Measurements from ENCODE around the gene LCN15.

LCN15 gene

GRCh38 chr9:136807281-136808074 lies 43.2 kb upstream of the LCN15 start, which contains the start of gene RABL6:
Gene RABL6 (plus strand): TSS chr9:136807948. CDS start chr9:136808197, 249 bp downstream.
- Histone ChIP-seq H3K4me3 (ENCODE audit: low read depth, low read length) (peak within 1 kb of the TSS; percentile 84), H3K36me3 (ENCODE audit: control insufficient read depth in 2 of 2, insufficient read depth in 1 of 2, low read length in 2 of 2) (peaks cover 11 to 31% of the 10 kb centered on the region in 2 experiments), H3K4me1 (ENCODE audit: control insufficient read depth, insufficient read depth, low read length) (peaks cover 7% of the 10 kb centered on the region; the same call in 1 of the 2 replicates), H3K9me3 (ENCODE audit: control insufficient read depth, insufficient read depth, low read depth, low read length) (no peaks in the 10 kb centered on the region), H3K27ac (ENCODE audit: extremely low read depth, low read depth, low read length) (peak within 1 kb of the TSS; percentile 96)
- CTCF ChIA-PET: interaction anchor here (0.5 to 2.6 kb wide), 5 partner anchors 15 to 465 kb away, joined by 3 to 18 read pairs (median 4); partner anchors contain the start of gene AJM1
- POLR2A ChIA-PET: interaction anchor here (0.6 to 3.3 kb wide), 9 partner anchors 10 to 79 kb away, joined by 3 to 15 read pairs (median 6); partner anchors contain the start of genes AJM1 and TRAF2
- TF ChIP-seq SP2 (tag by site-specific recombination; IDR thresholded peaks at IDR 0.05) (peak; percentile 59), ZSCAN16 (tag by site-specific recombination; IDR thresholded peaks at IDR 0.05) (no peak), ZNF175 (tag by site-specific recombination; IDR thresholded peaks at IDR 0.05) (no peak), ZFHX2 (tag by site-specific recombination; conservative IDR thresholded peaks at IDR 0.05) (peak; percentile 68), TCF7L2 (IDR thresholded peaks at IDR 0.05; ENCODE audit: borderline replicate concordance, low read depth, low read length) (no peak), ZNF76 (tag by site-specific recombination; IDR thresholded peaks at IDR 0.05; ENCODE audit: borderline replicate concordance, low read depth) (peak; percentile 71), ZNF701 (tag by site-specific recombination; IDR thresholded peaks at IDR 0.05) (no peak), ZFP69B (tag by site-specific recombination; IDR thresholded peaks at IDR 0.05) (0 out of 2 replicates have a peak, but pooled peaks have one; percentile 17), ZNF513 (tag by site-specific recombination; IDR thresholded peaks at IDR 0.05) (no peak), ZNF518A (tag by site-specific recombination; conservative IDR thresholded peaks at IDR 0.05; ENCODE audit: low read depth) (no peak), ZBTB7A (tag by site-specific recombination; IDR thresholded peaks at IDR 0.05; ENCODE audit: low read depth) (0 out of 2 replicates have a peak, but pooled peaks have one; percentile 29), ZNF843 (tag by site-specific recombination; IDR thresholded peaks at IDR 0.05) (0 out of 2 replicates have a peak, but pooled peaks have one; percentile 42), SP3 (tag by site-specific recombination; IDR thresholded peaks at IDR 0.05) (peak; percentile 59; the same call in 1 of the 2 replicates), BCL11A (tag by site-specific recombination; IDR thresholded peaks at IDR 0.05; ENCODE audit: low read depth) (no peak), ZNF398 (tag by site-specific recombination; IDR thresholded peaks at IDR 0.05) (peak; percentile 46), ZBTB10 (tag by site-specific recombination; IDR thresholded peaks at IDR 0.05) (peak; percentile 75), KLF17 (tag by site-specific recombination; IDR thresholded peaks at IDR 0.05) (peak; percentile 71; the same call in 1 of the 2 replicates), HOXD13 (CRISPR knock-in tag; IDR thresholded peaks at IDR 0.05; ENCODE audit: borderline replicate concordance) (no peak), GLIS2 (tag by site-specific recombination; IDR thresholded peaks at IDR 0.05) (peak; percentile 47), ZNF692 (tag by site-specific recombination; IDR thresholded peaks at IDR 0.05) (peak; percentile 41; the same call in 1 of the 2 replicates), IKZF3 (tag by site-specific recombination; IDR thresholded peaks at IDR 0.05) (0 out of 2 replicates have a peak, but pooled peaks have one; percentile 11), ZNF335 (tag by site-specific recombination; conservative IDR thresholded peaks at IDR 0.05) (peak; percentile 72)

Measured in HEK293 (cell line).